Endothelial cell of umbilical vein (primary cell): ENCODE results near the gene SYNE3. TPM values are rescaled to one million over a fixed set of nuclear protein-coding genes. Genes with fewer than 3 reads are reported as not detected.
A peak's percentile ranks its signal among the peaks of the same experiment; 100 is the strongest.

Experiments
- BruUV-seq: library from RNA; stranded (reverse); fragments of 400-500 nt; replicated peaks from 2 replicates; lab custom pipeline; 2021; lab: Mats Ljungman, UMichigan
- CTCF ChIA-PET: fragments of 300-600, 350-600 bp; sonication (Branson Sonifier 250); formaldehyde crosslinking; loops from one replicate; lab custom pipeline; 2021; ENCODE audit warnings: antibody characterized with exemption, inconsistent platforms; lab: Charles Lee
- POLR2A ChIA-PET: fragments of 300-600, 350-600 bp; sonication (Branson Sonifier 250); formaldehyde crosslinking; loops from one replicate; lab custom pipeline; 2021; ENCODE audit warnings: antibody characterized with exemption, inconsistent platforms; lab: Charles Lee
- DNase-seq: peaks from one replicate; pipeline ENCODE4 v3.0.0-alpha.2; 2011; ENCODE audit warnings: low read depth, low spot score
- FAIRE-seq: peaks from 2 replicates; lab custom pipeline; 2011; peaks lifted over from hg19 to GRCh38; lab: Jason Lieb, UNC
- H2AFZ ChIP-seq: 2 replicates; pipeline ENCODE4 v1.6.0; 2012; ENCODE audit warnings: low read depth, low read length, control low read depth, inconsistent platforms
- H3K27ac ChIP-seq: 2 replicates; pipeline ENCODE4 v1.5.1; 2011; ENCODE audit warnings: low read depth, mild to moderate bottlenecking, control low read depth, low read length, moderate library complexity; ENCODE audit not compliant: insufficient read depth
- H3K27me3 ChIP-seq, 2 experiments: 2 replicates each; pipeline versions ENCODE4 v1.6.0 to v1.6.1; 2011; ENCODE audit warnings: low read length in 2 of 2, mixed read lengths in 1 of 2; ENCODE audit not compliant: control insufficient read depth in 2 of 2, insufficient read depth in 2 of 2
- H3K36me3 ChIP-seq, 2 experiments: 2 replicates in 1 of 2; 3 replicates in 1 of 2; pipeline ENCODE4 v1.5.1; 2011; ENCODE audit warnings: low read length in 2 of 2, mild to moderate bottlenecking in 1 of 2, moderate library complexity in 1 of 2; ENCODE audit not compliant: control insufficient read depth in 2 of 2, insufficient read depth in 2 of 2; ENCODE audit errors: extremely low read depth in 1 of 2
- H3K4me1 ChIP-seq: 3 replicates; pipeline ENCODE4 v1.5.1; 2011; ENCODE audit warnings: mild to moderate bottlenecking, low read length; ENCODE audit not compliant: control insufficient read depth, insufficient read depth; ENCODE audit errors: extremely low read depth
- H3K4me2 ChIP-seq: 2 replicates; pipeline ENCODE4 v1.6.1; 2011; ENCODE audit warnings: low read length, control low read depth, mixed read lengths; ENCODE audit not compliant: insufficient read depth
- H3K4me3 ChIP-seq, 3 experiments: fragments of 200-600 bp in 1 of 3; sonication (generic), shearing (Covaris generic) in 1 of 3; replicated peaks in 1 of 3; 2 replicates each; pipeline ENCODE4 v1.5.1; 2011 to 2016; ENCODE audit warnings: control low read depth in 3 of 3, low read length in 3 of 3, mild to moderate bottlenecking in 2 of 3, inconsistent platforms in 1 of 3, low read depth in 1 of 3, moderate library complexity in 1 of 3; ENCODE audit not compliant: insufficient read depth in 1 of 3
- H3K79me2 ChIP-seq: 2 replicates; pipeline ENCODE4 v1.6.0; 2012; ENCODE audit warnings: low read length, inconsistent platforms; ENCODE audit not compliant: control insufficient read depth, insufficient read depth
- H3K9ac ChIP-seq: replicated peaks from 2 replicates; pipeline ENCODE3; 2011; ENCODE audit warnings: low read length, control low read depth; ENCODE audit not compliant: insufficient read depth; ENCODE audit errors: extremely low read depth
- H3K9me1 ChIP-seq: replicated peaks from 3 replicates; pipeline ENCODE4 v1.6.0; 2011; ENCODE audit warnings: mild to moderate bottlenecking, low read length; ENCODE audit not compliant: control insufficient read depth, insufficient read depth; ENCODE audit errors: extremely low read depth
- H3K9me3 ChIP-seq: replicated peaks from 2 replicates; pipeline ENCODE4 v1.5.1; 2012; ENCODE audit warnings: low read length, inconsistent platforms; ENCODE audit not compliant: control insufficient read depth, insufficient read depth
- H4K20me1 ChIP-seq: replicated peaks from 2 replicates; pipeline ENCODE3; 2011; ENCODE audit warnings: mild to moderate bottlenecking, low read length; ENCODE audit not compliant: control insufficient read depth, insufficient read depth; ENCODE audit errors: extremely low read depth
- CTCF ChIP-seq, 2 donors: IDR thresholded peaks; 1 replicate in 1 of 2; 2 replicates in 1 of 2; pipeline ENCODE4 v1.5.1; 2011; ENCODE audit warnings: low read length in 2 of 2, mild to moderate bottlenecking in 2 of 2, moderate library complexity in 2 of 2, control low read depth in 1 of 2, inconsistent platforms in 1 of 2, low read depth in 1 of 2; ENCODE audit not compliant: insufficient read depth in 1 of 2; ENCODE audit errors: extremely low read depth in 1 of 2
- EZH2 ChIP-seq: IDR thresholded peaks from 2 replicates; pipeline ENCODE4 v1.6.1; 2012; ENCODE audit warnings: borderline replicate concordance, low read depth, mild to moderate bottlenecking, moderate library complexity, low read length, inconsistent platforms; ENCODE audit not compliant: severe bottlenecking
- FOS ChIP-seq: IDR thresholded peaks from 2 replicates; pipeline ENCODE4 v1.6.1; 2011; ENCODE audit warnings: mild to moderate bottlenecking, low read length, moderate library complexity, borderline replicate concordance; ENCODE audit not compliant: insufficient read depth
- GATA2 ChIP-seq: IDR thresholded peaks from 2 replicates; pipeline ENCODE4 v1.7.0; 2011; ENCODE audit warnings: low read depth, mild to moderate bottlenecking, moderate library complexity, mixed read lengths, low read length; ENCODE audit not compliant: insufficient read length, insufficient read depth
- JUN ChIP-seq: IDR thresholded peaks from 2 replicates; pipeline ENCODE4 v1.6.1; 2011; ENCODE audit warnings: borderline replicate concordance, low read depth; ENCODE audit not compliant: insufficient read length, insufficient read depth
- MAX ChIP-seq: IDR thresholded peaks from 2 replicates; pipeline ENCODE4 v1.6.1; 2011; ENCODE audit not compliant: insufficient read depth, insufficient read length
- MYC ChIP-seq: IDR thresholded peaks from one replicate; pipeline ENCODE4 v1.6.1; 2011; ENCODE audit warnings: mild to moderate bottlenecking, low read depth, low read length
- POLR2A ChIP-seq: IDR thresholded peaks from 2 replicates; pipeline ENCODE4 v1.6.1; 2012; ENCODE audit warnings: low read depth, mild to moderate bottlenecking, control low read depth, low read length
- POLR2AphosphoS5 ChIP-seq: IDR thresholded peaks from 2 replicates; pipeline ENCODE4 v1.6.1; 2012; ENCODE audit warnings: low read depth, mild to moderate bottlenecking, control low read depth, low read length, moderate library complexity; ENCODE audit not compliant: insufficient read depth
- dilution Hi-C: fragments of 300-500 bp; cut with MboI; formaldehyde crosslinking; loops from one replicate; pipeline ENCODE4 v1.15.0; 2019; ENCODE audit warnings: low sequenced_read_pairs; ENCODE audit not compliant: extremely low pct_ligation_motif_present
- intact Hi-C: fragments of 100-400 bp; cut with micrococcal nuclease; formaldehyde crosslinking; loops from one replicate; pipeline ENCODE4 v1.10.0; 2022
- polyA plus RNA-seq, 4 experiments: library from polyadenylated mRNA; depleted of rRNA in 3 of 4; stranded (reverse) in 3 of 4; unstranded in 1 of 4; fragments of >200 nt; gene quantifications; 2 replicates each; pipeline versions ENCODE4 v1.2.1 to v1.2.3, GENCODE V29; 2011 to 2012; ENCODE audit warnings: missing spikeins in 1 of 4
- total RNA-seq: library from RNA; stranded (reverse); gene quantifications from 2 replicates; pipeline ENCODE4 v1.2.3, GENCODE V29; 2021

Gene SYNE3
- total and polyA plus RNA-seq, 2 donors (not counting 3 experiments of a cell fraction or from before 2014, with no cell fraction given) = 3.0 to 18.8 TPM

GRCh38 chr14:95529216-95529615 lies 12.8 kb upstream of the SYNE3 start:
- no peak overlapping the region for H3K4me3 ChIP-seq
- intact Hi-C loops (no loop called here), dilution Hi-C loops (no loop called here)
- FAIRE-seq (no peak), DNase-seq (no peak)
- H3K27ac ChIP-seq = no peak overlapping the region
- no peaks in the 10 kb centered on the region for H3K9me1 ChIP-seq
- peaks cover 42% of the 10 kb centered on the region for H3K79me2 ChIP-seq
- CTCF ChIA-PET = interaction anchor here (0.7 to 4.9 kb wide), 5 partner anchors 14 to 745 kb away, joined by 3 to 164 read pairs (median 78); partner anchors contain the start of gene SYNE3
- BruUV-seq = no TSS peak
- H3K4me2 ChIP-seq = no peak overlapping the region
- POLR2A ChIA-PET = no interaction called here
- H3K9ac ChIP-seq = no peak overlapping the region
- H3K4me1 ChIP-seq = peaks cover 53% of the 10 kb centered on the region
- no peaks in the 10 kb centered on the region for H3K36me3 ChIP-seq
- no peaks in the 10 kb centered on the region for H3K9me3 ChIP-seq
- no peaks in the 10 kb centered on the region for H3K27me3 ChIP-seq
- H2AFZ ChIP-seq = no peak overlapping the region
- TF ChIP-seq MYC = no peak
- TF ChIP-seq EZH2 = no peak
- no peak for TF ChIP-seq POLR2A
- no peak for TF ChIP-seq JUN
- TF ChIP-seq POLR2AphosphoS5 = no peak
- TF ChIP-seq GATA2 = no peak
- TF ChIP-seq MAX = no peak
- H4K20me1 ChIP-seq = no peaks in the 10 kb centered on the region

GRCh38 chr14:95527387-95528002 lies 11.0 kb upstream of the SYNE3 start:
- dilution Hi-C loops = no loop called here

More at GRCh38 chr14:95527387-95528002, 11.0 kb upstream of the SYNE3 start:
- Histone ChIP-seq H3K9ac (peak overlapping the region; percentile 66), H3K4me1 (peaks cover 53% of the 10 kb centered on the region), H3K27ac (peak overlapping the region; percentile 72), H3K9me3 (no peaks in the 10 kb centered on the region), H4K20me1 (no peaks in the 10 kb centered on the region), H3K4me3 (peak overlapping the region in 1 of 3 experiments; percentile 4), H3K36me3 (no peaks in the 10 kb centered on the region), H3K79me2 (peaks cover 27% of the 10 kb centered on the region), H3K27me3 (no peaks in the 10 kb centered on the region), H3K4me2 (peak overlapping the region; percentile 58), H3K9me1 (no peaks in the 10 kb centered on the region), H2AFZ (no peak overlapping the region)
- DNase-seq (no peak), FAIRE-seq (peak; percentile 37)
- no peak for TF ChIP-seq GATA2
- no peak for TF ChIP-seq EZH2
- no peak for TF ChIP-seq MAX
- TF ChIP-seq CTCF (IDR thresholded peaks at IDR 0.05; ENCODE audit: extremely low read depth in 1 of 2, insufficient read depth in 1 of 2, low read depth in 1 of 2, low read length in 2 of 2) = peak; percentile 60 to 63
- TF ChIP-seq FOS = no peak
- no peak for TF ChIP-seq POLR2AphosphoS5
- TF ChIP-seq MYC = no peak
- peak; percentile 11 for TF ChIP-seq JUN
- TF ChIP-seq POLR2A = no peak
- BruUV-seq = no TSS peak
- POLR2A ChIA-PET = interaction anchor here (1.4 to 1.5 kb wide), 2 partner anchors 9 to 21 kb away, joined by 3 to 5 read pairs; no protein-coding TSS in a partner anchor
- CTCF ChIA-PET = interaction anchor here (0.7 to 4.9 kb wide), 36 partner anchors 8 to 838 kb away, joined by 3 to 164 read pairs (median 6); partner anchors contain the start of gene SYNE3
- intact Hi-C loops = loop anchor here (1.0 kb wide), 5 partner anchors 9 to 100 kb away; no protein-coding TSS in a partner anchor
